ENCODE results near the gene NTHL1. TPM values are rescaled to one million over a fixed set of nuclear protein-coding genes. Genes with fewer than 3 reads are reported as not detected.

NTHL1 gene
- total RNA-seq, 4 donors from 2014 or later = 6.1 to 38.7 (median 25.0) TPM

GRCh38 chr16:2093793-2094192, 46.2 kb upstream of the NTHL1 start:
- Histone ChIP-seq H3K4me1 (peaks cover 38 to 39% of the 10 kb centered on the region in 2 donors), H3K27ac (no peak overlapping the region), H3K4me3 (replicated peaks in 1 of 3) (no peak overlapping the region), H3K9me3 (no peaks in the 10 kb centered on the region), H3K36me3 (peaks cover 7 to 14% of the 10 kb centered on the region in 2 donors), H3K27me3 (no peaks in the 10 kb centered on the region)
- intact Hi-C loops (cut with DNase I) = no loop called here
- no peak for DNase-seq
- no peak for TF ChIP-seq CTCF (IDR thresholded peaks at IDR 0.05)
- TF ChIP-seq POLR2A (IDR thresholded peaks at IDR 0.05) = no peak
- 97 to 100% methylated on average over 3 to 9 of the region's 15 CpGs for WGBS, 2 donors

- peaks cover 38 to 39% of the 10 kb centered on the region in 2 donors for H3K4me1 ChIP-seq
- no peaks in the 10 kb centered on the region for H3K27me3 ChIP-seq
- no peak for TF ChIP-seq CTCF (IDR thresholded peaks at IDR 0.05)
- TF ChIP-seq POLR2A (IDR thresholded peaks at IDR 0.05) = no peak
- DNase-seq = no peak
- intact Hi-C loops (cut with DNase I) = no loop called here
- H3K36me3 ChIP-seq = peaks cover 11 to 23% of the 10 kb centered on the region in 2 donors
- H3K27ac ChIP-seq = no peak overlapping the region
- no peaks in the 10 kb centered on the region for H3K9me3 ChIP-seq
- H3K4me3 ChIP-seq (replicated peaks in 1 of 3) = no peak overlapping the region
- 93 to 95% methylated on average over 9 to 11 of the region's 13 CpGs for WGBS, 2 donors
Observed at GRCh38 chr16:2092866-2093265, 45.2 kb upstream of the NTHL1 start.

- 85 to 91% methylated on average over 10 to 15 of the region's 16 CpGs for WGBS, 2 donors
Observed at GRCh38 chr16:2092256-2092620, 44.6 kb upstream of the NTHL1 start.

GRCh38 chr16:2091547-2092255, 44.1 kb upstream of the NTHL1 start:
- Histone ChIP-seq H3K36me3 (peaks cover 22 to 24% of the 10 kb centered on the region in 2 donors), H3K4me1 (peaks cover 28 to 29% of the 10 kb centered on the region in 2 donors), H3K27ac (no peak overlapping the region), H3K9me3 (no peaks in the 10 kb centered on the region), H3K27me3 (no peaks in the 10 kb centered on the region), H3K4me3 (replicated peaks in 1 of 3) (no peak overlapping the region)
- intact Hi-C loops (cut with DNase I) = no loop called here
- 92 to 98% methylated on average over 11 to 12 of the region's 49 CpGs for WGBS, 2 donors
- TF ChIP-seq POLR2A (IDR thresholded peaks at IDR 0.05) = no peak
- DNase-seq = no peak

More at GRCh38 chr16:2092256-2092620, 44.6 kb upstream of the NTHL1 start:
- Histone ChIP-seq H3K36me3 (peaks cover 16 to 23% of the 10 kb centered on the region in 2 donors), H3K4me1 (peaks cover 33 to 34% of the 10 kb centered on the region in 2 donors), H3K4me3 (replicated peaks in 1 of 3) (no peak overlapping the region), H3K9me3 (no peaks in the 10 kb centered on the region), H3K27ac (no peak overlapping the region), H3K27me3 (no peaks in the 10 kb centered on the region)
- intact Hi-C loops (cut with DNase I) = no loop called here
- no peak for DNase-seq
- TF ChIP-seq POLR2A (IDR thresholded peaks at IDR 0.05) (no peak), CTCF (IDR thresholded peaks at IDR 0.05) (no peak)

GRCh38 chr16:2090777-2091546, 43.3 kb upstream of the NTHL1 start:
- no peaks in the 10 kb centered on the region for H3K27me3 ChIP-seq
- H3K27ac ChIP-seq = peak overlapping the region; percentile 68 to 84 (median 84)
- H3K4me3 ChIP-seq (replicated peaks in 1 of 3) = no peak overlapping the region
- intact Hi-C loops (cut with DNase I) = no loop called here
- peaks cover 29 to 31% of the 10 kb centered on the region in 2 donors for H3K36me3 ChIP-seq
- H3K4me1 ChIP-seq = peaks cover 21 to 22% of the 10 kb centered on the region in 2 donors
- peak; percentile 90 to 91 for DNase-seq
- H3K9me3 ChIP-seq = no peaks in the 10 kb centered on the region
- WGBS, 2 donors = 48% methylated on average over 12 of the region's 101 CpGs; no CpG with 5 or more reads in 1 of the 2 donors
- TF ChIP-seq POLR2A (IDR thresholded peaks at IDR 0.05) (peak in 1 of 2 donors; percentile 65), CTCF (IDR thresholded peaks at IDR 0.05) (peak in 3 of 6 experiments; percentile 20 to 75 (median 47))
